BLaER1 (cell line): ENCODE measurements around the gene PCDHGB1.
A peak's percentile ranks its signal among the peaks of the same experiment; 100 is the strongest.
"Not testable (repeated sequence)": the region's sequence is repeated elsewhere in the genome, so short reads cannot be mapped to it uniquely, and the experiment has no call there.

Source experiments
- H3K27ac ChIP-seq: shearing (Covaris generic); formaldehyde crosslinking; 2 replicates; pipeline ENCODE4 v1.8.1; 2022
- H3K27me3 ChIP-seq: shearing (Covaris generic); formaldehyde crosslinking; 2 replicates; pipeline ENCODE4 v1.8.1; 2022
- H3K36me3 ChIP-seq: shearing (Covaris generic); formaldehyde crosslinking; 2 replicates; pipeline ENCODE4 v1.8.1; 2022
- H3K4me1 ChIP-seq: shearing (Covaris generic); formaldehyde crosslinking; 2 replicates; pipeline ENCODE4 v1.8.1; 2022
- H3K4me2 ChIP-seq: shearing (Covaris generic); formaldehyde crosslinking; 2 replicates; pipeline ENCODE4 v1.8.1; 2022
- H3K4me3 ChIP-seq: shearing (Covaris generic); formaldehyde crosslinking; 2 replicates; pipeline ENCODE4 v1.8.1; 2022
- H3K9ac ChIP-seq: shearing (Covaris generic); formaldehyde crosslinking; 2 replicates; pipeline ENCODE4 v1.8.1; 2022
- H3K9me3 ChIP-seq: shearing (Covaris generic); formaldehyde crosslinking; 2 replicates; pipeline ENCODE4 v1.8.1; 2022
- H4K20me1 ChIP-seq: shearing (Covaris generic); formaldehyde crosslinking; 2 replicates; pipeline ENCODE4 v1.8.1; 2022
- Cebpa-rat ChIP-seq: shearing (Covaris generic); IDR thresholded peaks from 2 replicates; pipeline ENCODE4 v1.8.1; 2022

Gene PCDHGB1

GRCh38 chr5:141382469-141383294 lies 32.8 kb downstream of the PCDHGB1 start, which contains the start of gene PCDHGA7:
TSS of gene PCDHGA7 (plus strand) at chr5:141382742. CDS start at chr5:141382900, 158 bp downstream.
- Histone ChIP-seq H3K4me2 (no peak within 1 kb of the TSS), H3K27me3 (no peaks in the 10 kb centered on the region), H3K4me1 (no peaks in the 10 kb centered on the region), H3K27ac (no peak within 1 kb of the TSS), H3K36me3 (no peaks in the 10 kb centered on the region), H3K9me3 (peaks cover 34% of the 10 kb centered on the region), H4K20me1 (no peaks in the 10 kb centered on the region), H3K4me3 (no peak within 1 kb of the TSS), H3K9ac (no peak within 1 kb of the TSS)
- TF ChIP-seq Cebpa-rat, result no peak

GRCh38 chr5:141383345-141383744 lies 33.4 kb downstream of the PCDHGB1 start:
- H4K20me1 ChIP-seq, result no peaks in the 10 kb centered on the region
- peaks cover 35% of the 10 kb centered on the region for H3K9me3 ChIP-seq
- H3K4me1 ChIP-seq, result no peaks in the 10 kb centered on the region
- no peak overlapping the region for H3K4me3 ChIP-seq
- no peak overlapping the region for H3K4me2 ChIP-seq
- no peak overlapping the region for H3K27ac ChIP-seq
- TF ChIP-seq Cebpa-rat, result no peak
- no peaks in the 10 kb centered on the region for H3K27me3 ChIP-seq
- H3K36me3 ChIP-seq, result no peaks in the 10 kb centered on the region
- H3K9ac ChIP-seq, result no peak overlapping the region

- H3K36me3 ChIP-seq, result no peaks in the 10 kb centered on the region
These were observed 34.8 kb downstream of the PCDHGB1 start for GRCh38 chr5:141384471-141385267.

DNA sequence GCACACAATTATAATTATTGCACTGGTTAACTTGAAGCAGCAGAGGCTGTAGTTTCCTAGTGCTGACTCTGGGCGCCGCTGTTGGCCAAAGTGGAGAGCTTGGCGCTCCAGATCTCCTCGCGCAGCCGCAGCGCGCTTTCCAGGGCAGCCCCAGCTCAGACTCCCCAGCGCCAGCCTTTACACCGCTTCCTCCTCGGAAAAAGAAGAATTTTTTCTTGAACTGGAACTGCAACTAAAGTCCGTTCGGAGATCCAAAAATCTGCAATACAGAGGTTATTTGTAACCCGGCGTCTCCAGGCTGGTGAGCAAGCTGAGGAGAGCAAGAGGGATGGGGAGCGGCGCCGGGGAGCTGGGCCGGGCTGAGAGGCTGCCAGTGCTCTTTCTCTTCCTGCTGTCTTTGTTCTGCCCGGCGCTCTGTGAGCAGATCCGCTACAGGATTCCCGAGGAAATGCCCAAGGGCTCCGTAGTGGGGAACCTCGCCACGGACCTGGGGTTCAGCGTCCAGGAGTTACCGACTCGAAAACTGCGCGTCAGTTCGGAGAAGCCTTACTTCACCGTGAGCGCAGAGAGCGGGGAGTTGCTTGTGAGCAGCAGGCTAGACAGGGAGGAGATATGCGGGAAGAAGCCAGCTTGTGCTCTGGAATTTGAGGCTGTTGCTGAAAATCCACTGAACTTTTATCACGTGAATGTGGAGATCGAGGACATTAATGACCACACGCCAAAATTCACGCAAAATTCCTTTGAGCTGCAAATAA lies 37.8 kb downstream of the PCDHGB1 start, which contains the start of gene PCDHGB4:
Gene PCDHGB4 (plus strand): TSS at position 142 of the 755 bp plus-strand sequence. CDS start 187 bp downstream, at position 329.
- H3K9ac ChIP-seq, H3K36me3 ChIP-seq, H3K27ac ChIP-seq, H3K27me3 ChIP-seq, H3K4me3 ChIP-seq, H3K4me2 ChIP-seq, H3K4me1 ChIP-seq, H4K20me1 ChIP-seq: not testable (repeated sequence)
- peaks cover 49% of the 10 kb centered on the region for H3K9me3 ChIP-seq

More at GRCh38 chr5:141384471-141385267, 34.8 kb downstream of the PCDHGB1 start:
- no peak overlapping the region for H3K4me2 ChIP-seq
- no peak overlapping the region for H3K9ac ChIP-seq
- no peak overlapping the region for H3K4me3 ChIP-seq
- H3K27ac ChIP-seq, result no peak overlapping the region
- no peaks in the 10 kb centered on the region for H3K4me1 ChIP-seq
- H3K9me3 ChIP-seq, result peaks cover 48% of the 10 kb centered on the region
- no peaks in the 10 kb centered on the region for H3K27me3 ChIP-seq
- no peaks in the 10 kb centered on the region for H4K20me1 ChIP-seq
- no peak for TF ChIP-seq Cebpa-rat

DNA sequence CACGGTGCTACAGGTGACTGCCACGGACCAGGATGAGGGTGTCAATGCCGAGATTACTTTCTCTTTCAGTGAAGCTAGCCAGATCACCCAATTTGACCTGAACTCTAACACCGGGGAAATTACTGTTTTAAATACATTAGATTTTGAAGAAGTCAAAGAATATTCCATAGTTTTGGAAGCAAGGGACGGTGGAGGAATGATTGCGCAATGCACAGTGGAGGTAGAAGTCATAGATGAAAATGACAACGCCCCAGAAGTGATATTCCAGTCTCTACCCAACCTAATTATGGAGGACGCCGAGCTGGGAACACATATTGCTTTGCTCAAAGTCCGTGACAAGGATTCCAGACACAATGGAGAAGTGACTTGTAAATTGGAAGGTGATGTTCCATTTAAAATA lies 38.8 kb downstream of the PCDHGB1 start:
- no peaks in the 10 kb centered on the region for H4K20me1 ChIP-seq
- no peak overlapping the region for H3K4me3 ChIP-seq
- TF ChIP-seq Cebpa-rat, result peak; percentile 93
- no peak overlapping the region for H3K27ac ChIP-seq
- no peak overlapping the region for H3K4me2 ChIP-seq
- H3K9ac ChIP-seq, result no peak overlapping the region
- H3K27me3 ChIP-seq, result no peaks in the 10 kb centered on the region
- peaks cover 50% of the 10 kb centered on the region for H3K9me3 ChIP-seq
- no peaks in the 10 kb centered on the region for H3K36me3 ChIP-seq
- no peaks in the 10 kb centered on the region for H3K4me1 ChIP-seq

DNA sequence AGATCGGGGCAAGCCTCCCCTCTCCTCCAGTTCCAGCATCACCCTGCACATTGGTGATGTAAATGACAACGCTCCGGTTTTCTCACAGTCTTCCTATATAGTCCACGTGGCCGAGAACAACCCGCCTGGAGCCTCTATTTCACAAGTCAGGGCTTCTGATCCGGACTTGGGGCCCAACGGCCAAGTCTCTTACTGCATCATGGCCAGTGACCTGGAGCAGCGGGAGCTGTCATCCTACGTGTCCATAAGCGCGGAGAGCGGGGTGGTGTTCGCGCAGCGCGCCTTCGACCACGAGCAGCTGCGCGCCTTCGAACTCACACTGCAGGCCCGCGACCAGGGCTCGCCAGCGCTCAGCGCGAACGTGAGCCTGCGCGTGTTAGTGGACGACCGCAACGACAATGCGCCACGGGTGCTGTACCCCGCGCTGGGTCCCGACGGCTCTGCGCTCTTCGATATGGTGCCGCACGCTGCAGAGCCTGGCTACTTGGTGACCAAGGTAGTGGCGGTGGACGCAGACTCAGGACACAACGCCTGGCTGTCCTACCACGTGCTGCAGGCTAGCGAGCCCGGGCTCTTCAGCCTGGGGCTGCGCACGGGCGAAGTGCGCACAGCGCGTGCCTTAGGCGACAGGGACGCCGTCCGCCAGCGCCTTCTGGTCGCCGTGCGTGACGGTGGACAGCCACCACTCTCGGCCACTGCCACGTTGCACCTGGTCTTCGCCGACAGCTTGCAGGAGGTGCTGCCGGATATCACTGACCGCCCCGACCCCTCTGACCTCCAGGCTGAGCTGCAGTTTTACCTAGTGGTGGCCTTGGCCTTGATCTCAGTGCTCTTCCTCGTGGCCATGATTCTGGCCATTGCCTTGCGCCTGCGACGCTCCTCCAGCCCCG lies 39.5 kb downstream of the PCDHGB1 start:
- Histone ChIP-seq H3K4me2 (no peak overlapping the region), H3K4me3 (no peak overlapping the region), H3K27ac (no peak overlapping the region), H4K20me1 (no peaks in the 10 kb centered on the region), H3K36me3 (no peaks in the 10 kb centered on the region), H3K27me3 (no peaks in the 10 kb centered on the region), H3K9ac (no peak overlapping the region), H3K9me3 (peaks cover 50% of the 10 kb centered on the region), H3K4me1 (no peaks in the 10 kb centered on the region)
- TF ChIP-seq Cebpa-rat, result no peak

DNA sequence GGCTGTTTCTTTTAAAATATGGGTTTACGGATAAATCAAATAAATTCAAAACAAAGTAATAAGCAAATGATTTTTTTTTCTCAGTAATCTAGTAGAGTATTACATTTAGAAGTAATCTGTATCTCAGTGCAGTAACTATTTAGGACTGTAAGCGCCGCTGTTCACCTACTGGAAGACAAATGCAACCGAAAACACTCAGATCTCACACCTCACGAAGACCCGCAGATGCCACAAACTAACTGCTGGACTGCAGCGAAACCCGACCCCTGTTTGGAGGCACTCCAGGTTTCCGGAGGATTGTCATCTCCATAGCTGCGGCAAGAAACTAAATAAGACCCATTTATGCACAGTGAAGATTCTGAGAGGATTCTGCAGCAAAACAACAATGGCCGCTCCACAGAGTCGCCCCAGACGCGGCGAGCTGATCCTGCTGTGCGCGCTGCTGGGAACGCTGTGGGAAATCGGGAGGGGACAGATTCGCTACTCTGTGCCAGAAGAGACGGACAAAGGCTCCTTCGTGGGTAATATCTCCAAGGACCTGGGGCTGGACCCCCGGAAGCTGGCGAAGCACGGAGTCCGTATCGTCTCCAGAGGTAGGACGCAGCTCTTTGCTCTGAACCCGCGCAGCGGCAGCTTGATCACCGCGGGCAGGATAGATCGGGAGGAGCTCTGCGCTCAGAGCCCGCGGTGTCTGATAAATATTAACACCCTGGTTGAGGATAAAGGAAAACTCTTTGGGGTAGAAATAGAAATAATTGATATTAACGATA lies 42.7 kb downstream of the PCDHGB1 start, which contains the start of gene PCDHGA8:
Gene PCDHGA8 (plus strand): TSS at position 205 of the 770 bp plus-strand sequence. CDS start 181 bp downstream, at position 386.
- no peaks in the 10 kb centered on the region for H3K4me1 ChIP-seq
- H3K36me3 ChIP-seq, result no peaks in the 10 kb centered on the region
- no peak within 1 kb of the TSS for H3K9ac ChIP-seq
- H3K27ac ChIP-seq, result no peak within 1 kb of the TSS
- H3K4me3 ChIP-seq, result no peak within 1 kb of the TSS
- no peaks in the 10 kb centered on the region for H3K27me3 ChIP-seq
- no peaks in the 10 kb centered on the region for H4K20me1 ChIP-seq
- no peak within 1 kb of the TSS for H3K4me2 ChIP-seq
- TF ChIP-seq Cebpa-rat, result no peak
- peaks cover 51% of the 10 kb centered on the region for H3K9me3 ChIP-seq

- Histone ChIP-seq H3K9me3 (peaks cover 52% of the 10 kb centered on the region), H3K36me3 (no peaks in the 10 kb centered on the region), H3K4me1 (no peaks in the 10 kb centered on the region), H3K9ac (no peak overlapping the region), H3K27ac (no peak overlapping the region), H3K4me2 (no peak overlapping the region), H3K27me3 (no peaks in the 10 kb centered on the region), H3K4me3 (no peak overlapping the region), H4K20me1 (no peaks in the 10 kb centered on the region)
- no peak for TF ChIP-seq Cebpa-rat
These were observed 43.4 kb downstream of the PCDHGB1 start for GRCh38 chr5:141393267-141393666.

DNA sequence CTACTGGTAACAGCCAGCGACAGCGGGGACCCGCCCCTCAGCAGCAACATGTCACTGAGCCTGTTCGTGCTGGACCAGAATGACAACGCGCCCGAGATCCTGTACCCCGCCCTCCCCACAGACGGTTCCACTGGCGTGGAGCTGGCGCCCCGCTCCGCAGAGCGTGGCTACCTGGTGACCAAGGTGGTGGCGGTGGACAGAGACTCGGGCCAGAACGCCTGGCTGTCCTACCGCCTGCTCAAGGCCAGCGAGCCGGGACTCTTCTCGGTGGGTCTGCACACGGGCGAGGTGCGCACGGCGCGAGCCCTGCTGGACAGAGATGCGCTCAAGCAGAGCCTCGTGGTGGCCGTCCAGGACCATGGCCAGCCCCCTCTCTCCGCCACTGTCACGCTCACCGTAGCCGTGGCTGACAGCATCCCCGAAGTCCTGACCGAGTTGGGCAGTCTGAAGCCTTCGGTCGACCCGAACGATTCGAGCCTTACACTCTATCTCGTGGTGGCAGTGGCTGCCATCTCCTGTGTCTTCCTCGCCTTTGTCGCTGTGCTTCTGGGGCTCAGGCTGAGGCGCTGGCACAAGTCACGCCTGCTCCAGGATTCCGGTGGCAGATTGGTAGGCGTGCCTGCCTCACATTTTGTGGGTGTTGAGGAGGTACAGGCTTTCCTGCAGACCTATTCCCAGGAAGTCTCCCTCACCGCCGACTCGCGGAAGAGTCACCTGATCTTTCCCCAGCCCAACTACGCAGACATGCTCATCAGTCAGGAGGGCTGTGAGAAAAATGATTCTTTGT lies 44.7 kb downstream of the PCDHGB1 start:
- peaks cover 52% of the 10 kb centered on the region for H3K9me3 ChIP-seq
- H4K20me1 ChIP-seq, H3K27ac ChIP-seq, H3K4me2 ChIP-seq, H3K9ac ChIP-seq, H3K4me1 ChIP-seq, H3K36me3 ChIP-seq, H3K27me3 ChIP-seq, H3K4me3 ChIP-seq: not testable (repeated sequence)

DNA sequence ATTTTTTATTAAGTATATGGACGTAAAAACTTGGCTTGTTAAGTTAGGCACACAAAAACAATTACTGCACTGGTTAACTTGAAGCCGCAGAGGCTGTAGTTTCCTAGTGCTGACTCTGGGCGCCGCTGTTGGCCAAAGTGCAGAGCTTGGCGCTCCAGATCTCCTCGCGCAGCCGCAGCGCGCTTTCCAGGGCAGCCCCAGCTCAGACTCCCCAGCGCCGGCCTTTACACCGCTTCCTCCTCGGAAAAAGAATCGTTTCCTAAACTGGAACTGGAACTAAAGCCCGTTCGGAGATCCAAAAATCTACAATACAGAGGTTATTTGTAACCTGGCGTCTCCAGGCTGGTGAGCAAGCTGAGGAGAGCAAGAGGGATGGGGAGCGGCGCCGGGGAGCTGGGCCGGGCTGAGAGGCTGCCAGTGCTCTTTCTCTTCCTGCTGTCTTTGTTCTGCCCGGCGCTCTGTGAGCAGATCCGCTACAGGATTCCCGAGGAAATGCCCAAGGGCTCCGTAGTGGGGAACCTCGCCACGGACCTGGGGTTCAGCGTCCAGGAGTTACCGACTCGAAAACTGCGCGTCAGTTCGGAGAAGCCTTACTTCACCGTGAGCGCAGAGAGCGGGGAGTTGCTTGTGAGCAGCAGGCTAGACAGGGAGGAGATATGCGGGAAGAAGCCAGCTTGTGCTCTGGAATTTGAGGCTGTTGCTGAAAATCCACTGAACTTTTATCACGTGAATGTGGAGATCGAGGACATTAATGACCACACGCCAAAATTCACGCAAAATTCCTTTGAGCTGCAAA lies 48.1 kb downstream of the PCDHGB1 start, which contains the start of gene PCDHGB5:
Gene PCDHGB5 (plus strand): TSS at position 192 of the 796 bp plus-strand sequence. CDS start 181 bp downstream, at position 373.
- H3K4me1 ChIP-seq, H3K36me3 ChIP-seq, H3K27ac ChIP-seq, H4K20me1 ChIP-seq, H3K4me2 ChIP-seq, H3K4me3 ChIP-seq, H3K27me3 ChIP-seq, H3K9ac ChIP-seq: not testable (repeated sequence)
- H3K9me3 ChIP-seq, result peaks cover 58% of the 10 kb centered on the region
